ENCODE measurements around the gene WAC. TPM values are rescaled to one million over a fixed set of nuclear protein-coding genes. Genes with fewer than 3 reads are reported as not detected.

WAC gene
- total RNA-seq, 2 experiments from 2014 or later = 95.2 to 102 TPM

DNA sequence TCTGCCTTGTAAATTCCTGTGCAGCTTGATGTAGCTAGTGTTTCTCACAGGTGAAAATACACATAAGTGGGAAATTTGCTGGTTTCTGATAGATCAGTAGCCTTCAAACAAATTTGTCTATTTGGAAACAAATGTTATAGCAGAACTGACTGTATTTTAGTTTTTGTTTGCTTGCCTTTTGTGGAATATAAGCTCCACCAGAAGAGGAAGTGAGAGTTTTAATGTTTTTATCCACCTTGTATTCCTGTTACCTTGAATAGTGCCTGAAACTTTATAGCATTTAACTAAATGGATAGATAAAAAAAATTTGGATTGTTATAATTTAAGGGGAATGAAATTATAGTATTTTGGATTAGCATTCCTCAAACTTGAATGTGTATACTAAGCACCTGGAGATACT lies 9.8 kb downstream of the WAC start:
- no peak overlapping the region for H3K27ac Mint-ChIP-seq
- no peaks in the 10 kb centered on the region for H3K9me3 Mint-ChIP-seq
- peaks cover 58% of the 10 kb centered on the region for H3K36me3 Mint-ChIP-seq (ENCODE audit: low read depth)
- no peaks in the 10 kb centered on the region for H3K27me3 Mint-ChIP-seq
- ChIA-PET CTCF (interaction anchor here (1.5 kb wide), 1 partner anchor 8 kb away, joined by 4 read pairs; no protein-coding TSS in a partner anchor), POLR2A (interaction anchor here (1.1 kb wide), 1 partner anchor 9 kb away, joined by 3 read pairs; no protein-coding TSS in a partner anchor)
- peaks cover 60% of the 10 kb centered on the region for H3K4me1 Mint-ChIP-seq (ENCODE audit: low read depth)
- ATAC-seq = no peak
- no peak for DNase-seq
- no peak overlapping the region for H3K4me3 Mint-ChIP-seq
- TF ChIP-seq, protein P1, sequence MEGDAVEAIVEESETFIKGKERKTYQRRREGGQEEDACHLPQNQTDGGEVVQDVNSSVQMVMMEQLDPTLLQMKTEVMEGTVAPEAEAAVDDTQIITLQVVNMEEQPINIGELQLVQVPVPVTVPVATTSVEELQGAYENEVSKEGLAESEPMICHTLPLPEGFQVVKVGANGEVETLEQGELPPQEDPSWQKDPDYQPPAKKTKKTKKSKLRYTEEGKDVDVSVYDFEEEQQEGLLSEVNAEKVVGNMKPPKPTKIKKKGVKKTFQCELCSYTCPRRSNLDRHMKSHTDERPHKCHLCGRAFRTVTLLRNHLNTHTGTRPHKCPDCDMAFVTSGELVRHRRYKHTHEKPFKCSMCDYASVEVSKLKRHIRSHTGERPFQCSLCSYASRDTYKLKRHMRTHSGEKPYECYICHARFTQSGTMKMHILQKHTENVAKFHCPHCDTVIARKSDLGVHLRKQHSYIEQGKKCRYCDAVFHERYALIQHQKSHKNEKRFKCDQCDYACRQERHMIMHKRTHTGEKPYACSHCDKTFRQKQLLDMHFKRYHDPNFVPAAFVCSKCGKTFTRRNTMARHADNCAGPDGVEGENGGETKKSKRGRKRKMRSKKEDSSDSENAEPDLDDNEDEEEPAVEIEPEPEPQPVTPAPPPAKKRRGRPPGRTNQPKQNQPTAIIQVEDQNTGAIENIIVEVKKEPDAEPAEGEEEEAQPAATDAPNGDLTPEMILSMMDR (IDR thresholded peaks at IDR 0.05) = no peak
- intact Hi-C loops (cut with micrococcal nuclease) = no loop called here

DNA sequence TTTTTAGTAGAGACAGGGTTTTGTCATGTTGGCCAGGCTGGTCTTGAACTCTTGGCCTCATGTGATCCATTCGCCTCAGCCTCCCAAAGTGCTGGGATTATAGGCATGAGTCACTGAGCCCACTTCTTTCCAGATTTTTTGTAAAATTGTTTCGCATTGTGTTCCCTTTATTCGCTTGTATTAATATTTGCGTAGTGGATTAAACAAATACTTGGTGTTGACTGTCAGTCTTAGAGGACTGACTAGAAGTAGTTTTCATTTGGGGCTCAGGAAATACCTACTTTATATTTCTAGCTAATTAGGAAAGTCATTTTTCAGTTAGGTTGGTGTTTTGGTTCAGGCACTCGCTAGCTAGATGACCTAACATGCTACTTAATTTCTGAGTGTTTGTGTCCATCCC lies 11.1 kb downstream of the WAC start:
- H3K27ac Mint-ChIP-seq = no peak overlapping the region
- intact Hi-C loops (cut with micrococcal nuclease) = no loop called here

DNA sequence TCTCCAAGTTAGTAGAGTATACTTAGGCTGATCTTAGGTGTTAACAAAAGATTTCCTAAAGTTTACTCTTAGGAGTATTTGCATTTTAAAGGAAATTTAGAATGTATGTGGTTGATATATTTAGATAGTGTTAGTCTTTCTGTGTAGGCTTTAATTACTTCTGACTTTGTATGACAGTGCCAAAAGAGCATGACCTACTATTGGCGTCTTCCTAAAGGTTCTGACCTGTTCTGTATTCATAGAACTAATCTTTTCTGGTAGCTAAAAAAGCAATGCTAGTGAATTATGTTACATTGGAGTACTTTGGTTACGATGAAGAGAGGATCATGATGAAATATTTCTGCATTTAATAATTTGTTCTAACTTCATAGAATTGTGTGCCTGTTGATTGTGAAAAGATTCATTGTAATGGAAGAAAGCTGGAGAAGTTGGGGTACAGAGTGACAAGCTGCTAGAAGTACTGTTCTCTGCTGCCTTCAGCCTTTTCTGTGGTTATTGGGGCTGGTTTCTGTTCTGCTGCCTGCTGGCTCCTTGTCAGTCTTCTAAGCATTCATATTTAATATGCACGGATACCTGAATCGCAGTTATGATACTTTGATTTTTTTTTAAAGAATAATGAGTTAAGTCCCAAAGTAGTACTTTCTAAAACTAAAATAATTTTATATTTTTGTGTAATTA lies 13.2 kb downstream of the WAC start:
- peak overlapping the region; percentile 66 for H3K27ac Mint-ChIP-seq
- ChIA-PET CTCF (interaction anchor here (0.5 to 1.5 kb wide), 4 partner anchors 9 to 81 kb away, joined by 3 to 5 read pairs (median 3); no protein-coding TSS in a partner anchor), POLR2A (interaction anchor here (0.6 to 2.1 kb wide), 12 partner anchors 9 to 86 kb away, joined by 3 to 9 read pairs (median 4); no protein-coding TSS in a partner anchor)
- ATAC-seq (no peak), DNase-seq (peak; percentile 14)
- peaks cover 73% of the 10 kb centered on the region for H3K4me1 Mint-ChIP-seq (ENCODE audit: low read depth)
- peaks cover 62% of the 10 kb centered on the region for H3K36me3 Mint-ChIP-seq (ENCODE audit: low read depth)
- no peak overlapping the region for H3K4me3 Mint-ChIP-seq
- H3K27me3 Mint-ChIP-seq = no peaks in the 10 kb centered on the region
- TF ChIP-seq, protein P1 (IDR thresholded peaks at IDR 0.05) = no peak
- intact Hi-C loops (cut with micrococcal nuclease) = no loop called here
- H3K9me3 Mint-ChIP-seq = no peaks in the 10 kb centered on the region

More for the DNA sequence above, 11.1 kb downstream of the WAC start:
- H3K4me3 Mint-ChIP-seq = no peak overlapping the region
- ChIA-PET CTCF (interaction anchor here (1.0 to 1.5 kb wide), 2 partner anchors 10 to 15 kb away, joined by 4 to 5 read pairs; no protein-coding TSS in a partner anchor), POLR2A (interaction anchor here (2.1 kb wide), 1 partner anchor 9 kb away, joined by 9 read pairs; no protein-coding TSS in a partner anchor)
- H3K9me3 Mint-ChIP-seq = no peaks in the 10 kb centered on the region
- DNase-seq (no peak), ATAC-seq (no peak)
- TF ChIP-seq, protein P1 (IDR thresholded peaks at IDR 0.05) = no peak
- no peaks in the 10 kb centered on the region for H3K27me3 Mint-ChIP-seq
- peaks cover 57% of the 10 kb centered on the region for H3K36me3 Mint-ChIP-seq (ENCODE audit: low read depth)
- H3K4me1 Mint-ChIP-seq (ENCODE audit: low read depth) = peaks cover 63% of the 10 kb centered on the region

DNA sequence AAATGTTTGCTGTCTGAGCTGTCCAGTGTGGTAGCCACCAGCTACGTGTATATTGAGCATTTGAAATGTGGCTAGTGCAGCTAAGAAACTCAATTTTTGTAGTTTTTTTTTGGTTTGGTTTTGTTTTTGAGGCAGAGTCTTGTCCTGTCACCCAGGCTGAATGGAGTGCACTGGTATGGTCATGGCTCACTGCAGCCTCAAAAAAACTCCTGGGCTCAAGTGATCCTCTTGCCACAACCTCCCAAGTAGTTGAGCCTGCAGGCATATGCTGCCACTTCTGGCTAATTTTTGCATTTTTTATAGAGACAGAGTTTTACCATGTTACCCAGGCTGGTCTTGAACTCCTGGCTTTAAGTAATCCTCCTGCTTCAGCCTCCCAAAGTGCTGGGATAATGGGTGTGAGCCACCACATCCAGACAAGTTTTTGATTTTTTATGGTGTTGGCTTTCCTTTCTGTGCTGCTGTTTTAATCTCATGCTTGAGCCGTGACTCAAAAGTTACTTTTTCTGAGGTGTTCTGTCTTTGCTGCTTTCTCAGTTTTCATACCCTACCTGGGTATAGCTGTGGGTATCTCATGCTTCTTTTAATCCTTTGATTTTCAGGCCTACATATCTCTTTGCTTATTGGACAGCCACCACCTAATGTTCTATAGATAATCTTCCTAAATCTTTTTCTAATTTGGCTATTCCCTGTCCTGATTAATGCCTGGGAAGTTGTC lies 16.0 kb downstream of the WAC start:
- DNase-seq (no peak), ATAC-seq (no peak)
- Mint-ChIP-seq H3K27me3 (no peaks in the 10 kb centered on the region), H3K4me3 (no peak overlapping the region), H3K36me3 (ENCODE audit: low read depth) (peaks cover 56% of the 10 kb centered on the region), H3K27ac (peak overlapping the region; percentile 64), H3K4me1 (ENCODE audit: low read depth) (peaks cover 73% of the 10 kb centered on the region), H3K9me3 (no peaks in the 10 kb centered on the region)
- TF ChIP-seq, protein P1 (IDR thresholded peaks at IDR 0.05) = no peak
- intact Hi-C loops (cut with micrococcal nuclease) = no loop called here
- POLR2A ChIA-PET = interaction anchor here (0.8 to 1.7 kb wide), 3 partner anchors 9 to 25 kb away, joined by 3 to 4 read pairs (median 3); no protein-coding TSS in a partner anchor
- CTCF ChIA-PET = interaction anchor here (0.6 to 1.8 kb wide), 2 partner anchors 12 to 36 kb away, joined by 4 read pairs; no protein-coding TSS in a partner anchor
